Measurements from ENCODE around the gene SLC22A12.
"Not testable (repeated sequence)": the region's sequence is repeated elsewhere in the genome, so short reads cannot be mapped to it uniquely, and the experiment has no call there.

SLC22A12 gene

GRCh38 chr11:64591257-64592233 is 525 bp downstream of the SLC22A12 start:
- H3K4me3 ChIP-seq (ENCODE audit: low read length) = no peak overlapping the region
- DNase-seq (ENCODE audit: low read depth) = no peak
- no peak for TF ChIP-seq CTCF (conservative IDR thresholded peaks at IDR 0.05; ENCODE audit: low read depth, low read length)

GRCh38 chr11:64592234-64592615 is 1.2 kb downstream of the SLC22A12 start:
- DNase-seq (ENCODE audit: low read depth) = no peak
- TF ChIP-seq CTCF (conservative IDR thresholded peaks at IDR 0.05; ENCODE audit: low read depth, low read length) = no peak
- no peak overlapping the region for H3K4me3 ChIP-seq (ENCODE audit: low read length)

GRCh38 chr11:64592656-64593055 is 1.6 kb downstream of the SLC22A12 start:
- no peak for TF ChIP-seq CTCF (conservative IDR thresholded peaks at IDR 0.05; ENCODE audit: low read depth, low read length)
- DNase-seq (ENCODE audit: low read depth) = no peak
- no peak overlapping the region for H3K4me3 ChIP-seq (ENCODE audit: low read length)

- TF ChIP-seq CTCF (conservative IDR thresholded peaks at IDR 0.05; ENCODE audit: low read depth, low read length) = no peak
- H3K4me3 ChIP-seq (ENCODE audit: low read length) = no peak overlapping the region
- DNase-seq (ENCODE audit: low read depth) = no peak
These were observed 2.4 kb downstream of the SLC22A12 start for GRCh38 chr11:64593156-64594105.

- H3K4me3 ChIP-seq (ENCODE audit: low read length) = no peak overlapping the region
- TF ChIP-seq CTCF (conservative IDR thresholded peaks at IDR 0.05; ENCODE audit: low read depth, low read length) = no peak
- no peak for DNase-seq (ENCODE audit: low read depth)
These were observed 3.3 kb downstream of the SLC22A12 start for GRCh38 chr11:64594159-64594939.

- H3K4me3 ChIP-seq (ENCODE audit: low read length); DNase-seq (ENCODE audit: low read depth): not testable (repeated sequence)
These were observed 4.9 kb downstream of the SLC22A12 start for GRCh38 chr11:64595922-64596321.
